ENCODE measurements around the gene FPGT.

- TF ChIP-seq TAF1 (conservative IDR thresholded peaks at IDR 0.05) (no peak), CTCF (IDR thresholded peaks at IDR 0.05; ENCODE audit: low read depth, low read length, missing input control) (no peak), RAD21 (IDR thresholded peaks at IDR 0.05) (no peak)
Observed at GRCh38 chr1:74245168-74245772, 47.2 kb downstream of the FPGT start.

Data from liver (tissue), 3 donors.